HepG2 (cell line): ENCODE measurements around the gene KIRREL2. TPM values are rescaled to one million over a fixed set of nuclear protein-coding genes. Genes with fewer than 3 reads are reported as not detected.

Source experiments
- ATAC-seq: fragments of 200-7000 bp; cut with Tn5 transposase; 3 replicates; pipeline ENCODE4 v1.9.1; 2020; ENCODE audit warnings: mild to moderate bottlenecking, moderate library complexity
- BruUV-seq: library from RNA; stranded (reverse); fragments of 400-500 nt; replicated peaks from 2 replicates; lab custom pipeline; 2021; lab: Mats Ljungman, UMichigan
- CTCF ChIA-PET: fragments of 300-600 bp; formaldehyde crosslinking; extraction: SDS; loops from one replicate; lab custom pipeline; 2021; ENCODE audit warnings: low total read pairs, inconsistent platforms, low intra/inter-chr PET ratio; lab: Yijun Ruan, JAX
- POLR2A ChIA-PET: fragments of 350-600 bp; sonication (Branson Sonifier 250); formaldehyde crosslinking; loops from one replicate; lab custom pipeline; 2020; ENCODE audit warnings: antibody characterized with exemption, inconsistent platforms; lab: Yijun Ruan, JAX
- DNase-seq: peaks from one replicate; pipeline ENCODE4 v3.0.0-alpha.2; 2015; ENCODE audit warnings: low spot score
- FAIRE-seq: peaks from 3 replicates; lab custom pipeline; 2011; peaks lifted over from hg19 to GRCh38; lab: Jason Lieb, UNC
- H2AFZ ChIP-seq: one replicate; pipeline ENCODE4 v1.6.1; 2011; ENCODE audit warnings: low read length, inconsistent platforms
- H3K27ac ChIP-seq: fragments of 300-600 bp; 3 replicates; pipeline ENCODE4 v1.8.0; 2011; ENCODE audit warnings: mixed run types, mild to moderate bottlenecking, mixed read lengths, low read length, inconsistent platforms; ENCODE audit not compliant: insufficient read depth; ENCODE audit errors: extremely low read length
- H3K27me3 ChIP-seq, 2 experiments: fragments of 200-600 bp in 1 of 2; 2 replicates in 1 of 2; 3 replicates in 1 of 2; pipeline versions ENCODE4 v1.6.0 to v1.8.0; 2011; ENCODE audit warnings: low read length in 2 of 2, mild to moderate bottlenecking in 2 of 2, moderate library complexity in 2 of 2, inconsistent platforms in 1 of 2; ENCODE audit not compliant: insufficient read depth in 2 of 2, control insufficient read depth in 1 of 2
- H3K36me3 ChIP-seq, 2 experiments: fragments of 200-600 bp in 1 of 2; replicated peaks in 1 of 2; 2 replicates in 1 of 2; 3 replicates in 1 of 2; pipeline versions ENCODE4 v1.5.1 to v1.8.0; 2011; ENCODE audit warnings: low read length in 2 of 2, inconsistent platforms in 1 of 2; ENCODE audit not compliant: insufficient read depth in 2 of 2, control insufficient read depth in 1 of 2
- H3K4me1 ChIP-seq: 2 replicates; pipeline ENCODE4 v1.5.1; 2012; ENCODE audit warnings: low read length, inconsistent platforms; ENCODE audit not compliant: insufficient read depth
- H3K4me2 ChIP-seq: 2 replicates; pipeline ENCODE4 v1.6.0; 2011; ENCODE audit warnings: low read depth, low read length, inconsistent platforms
- H3K4me3 ChIP-seq, 3 experiments: fragments of 200-600 bp in 1 of 3; sonication (generic), shearing (Covaris generic) in 1 of 3; replicated peaks in 1 of 3; 2 replicates each; pipeline ENCODE4 v1.5.1; 2011 to 2016; ENCODE audit warnings: low read length in 3 of 3, inconsistent platforms in 2 of 3, low read depth in 2 of 3, mild to moderate bottlenecking in 2 of 3, control low read depth in 1 of 3, mixed read lengths in 1 of 3; ENCODE audit not compliant: insufficient read depth in 1 of 3
- H3K79me2 ChIP-seq: one replicate; pipeline ENCODE4 v1.6.1; 2011; ENCODE audit warnings: low read length, inconsistent platforms; ENCODE audit not compliant: insufficient read depth
- H3K9ac ChIP-seq: 2 replicates; pipeline ENCODE4 v1.6.0; 2011; ENCODE audit warnings: mild to moderate bottlenecking, low read depth, low read length, inconsistent platforms; ENCODE audit not compliant: insufficient read depth
- H3K9me3 ChIP-seq: 2 replicates; pipeline ENCODE4 v1.5.1; 2012; ENCODE audit warnings: mild to moderate bottlenecking, low read length
- H4K20me1 ChIP-seq: 2 replicates; pipeline ENCODE4 v1.6.0; 2011; ENCODE audit warnings: inconsistent platforms, mild to moderate bottlenecking, low read length, moderate library complexity; ENCODE audit not compliant: insufficient read depth
- CSRNP2 ChIP-seq: sonication (generic); formaldehyde crosslinking; conservative IDR thresholded peaks from 2 replicates; pipeline ENCODE4 v1.8.0; 2022; ENCODE audit warnings: low read depth, missing genetic modification reagents
- MTA1 ChIP-seq: sonication (generic); formaldehyde crosslinking; IDR thresholded peaks from 2 replicates; pipeline ENCODE4 v1.4.0; 2020; ENCODE audit warnings: missing genetic modification reagents, mild to moderate bottlenecking, borderline replicate concordance
- NFAT5 ChIP-seq: sonication (generic); formaldehyde crosslinking; IDR thresholded peaks from 2 replicates; pipeline ENCODE4 v1.4.0; 2020; ENCODE audit warnings: missing genetic modification reagents
- SOX5 ChIP-seq: IDR thresholded peaks from 2 replicates; pipeline ENCODE4 v1.6.1; 2016; ENCODE audit warnings: borderline replicate concordance
- SPEN ChIP-seq: sonication (generic); formaldehyde crosslinking; IDR thresholded peaks from 2 replicates; pipeline ENCODE4 v1.5.1; 2020; ENCODE audit warnings: low read depth, mild to moderate bottlenecking, missing genetic modification reagents
- TOE1 ChIP-seq: sonication (generic); formaldehyde crosslinking; IDR thresholded peaks from 2 replicates; pipeline ENCODE4 v1.4.0; 2020; ENCODE audit warnings: mild to moderate bottlenecking, missing genetic modification reagents
- TRIM22 ChIP-seq: fragments of 450-650 bp; IDR thresholded peaks from 2 replicates; pipeline ENCODE4 v1.6.1; 2017
- ZNF10 ChIP-seq: sonication (generic); formaldehyde crosslinking; IDR thresholded peaks from 2 replicates; pipeline ENCODE4 v1.4.0; 2020; ENCODE audit warnings: mild to moderate bottlenecking, low read depth, missing genetic modification reagents, borderline replicate concordance
- ZNF101 ChIP-seq: sonication (generic); formaldehyde crosslinking; IDR thresholded peaks from 2 replicates; pipeline ENCODE4 v1.4.0; 2020; ENCODE audit warnings: mild to moderate bottlenecking, low read depth, missing genetic modification reagents, borderline replicate concordance
- ZNF510 ChIP-seq: sonication (generic); formaldehyde crosslinking; IDR thresholded peaks from 2 replicates; pipeline ENCODE4 v1.4.0; 2020; ENCODE audit warnings: low read depth, mild to moderate bottlenecking, missing genetic modification reagents
- ZNF652 ChIP-seq: IDR thresholded peaks from 2 replicates; pipeline ENCODE4 v1.6.1; 2016; ENCODE audit warnings: low read depth, borderline replicate concordance
- ZNF709 ChIP-seq: sonication (generic); formaldehyde crosslinking; IDR thresholded peaks from 2 replicates; pipeline ENCODE4 v1.5.0; 2020; ENCODE audit warnings: mild to moderate bottlenecking, missing genetic modification reagents
- ZSCAN20 ChIP-seq: sonication (generic); formaldehyde crosslinking; IDR thresholded peaks from 2 replicates; pipeline ENCODE4 v1.4.0; 2020; ENCODE audit warnings: missing genetic modification reagents, mild to moderate bottlenecking, borderline replicate concordance
- ZSCAN31 ChIP-seq: sonication (generic); formaldehyde crosslinking; IDR thresholded peaks from 2 replicates; pipeline ENCODE4 v1.5.0; 2020; ENCODE audit warnings: low read depth, mild to moderate bottlenecking, missing genetic modification reagents
- WGBS: methylation state at CpG from one replicate; pipeline ENCODE4 v1.1.6; 2017; ENCODE audit warnings: low lambda C conversion rate; 5-methylcytosine and 5-hydroxymethylcytosine counted together
- in situ Hi-C: cut with HindIII; loops from 2 replicates; pipeline ENCODE4 v1.10.0; 2017; ENCODE audit warnings: low pct_unique_long_range_greater_than_20kb; ENCODE audit not compliant: extremely low pct_ligation_motif_present
- intact Hi-C: fragments of 100-400 bp; cut with micrococcal nuclease; formaldehyde crosslinking; loops from one replicate; pipeline ENCODE4 v1.10.0; 2022; ENCODE audit not compliant: unreplicated experiment
- polyA plus RNA-seq, 8 experiments: library from polyadenylated mRNA; depleted of rRNA in 3 of 8; stranded (reverse) in 7 of 8; unstranded in 1 of 8; fragments of >200 nt; fragmentation: Illumina TruSeq in 4 of 8; extraction: Trizol in 4 of 8; gene quantifications; 2 replicates each; pipeline versions ENCODE4 v1.2.1 to v1.2.3, GENCODE V29; 2011 to 2016; ENCODE audit warnings: low read depth in 4 of 8, missing spikeins in 1 of 8, mixed read lengths in 1 of 8; ENCODE audit not compliant: insufficient read depth in 1 of 8
- total RNA-seq, 5 experiments: library from RNA; depleted of rRNA; stranded (reverse); fragments of >200 nt; fragmentation: Illumina TruSeq; extraction: Trizol; gene quantifications; 2 replicates each; pipeline ENCODE4 v1.2.3, GENCODE V29; 2016; ENCODE audit warnings: low read depth in 1 of 5

Gene KIRREL2
- total and polyA plus RNA-seq, 2 of the 13 experiments (the other 11 are each of a cell fraction or from before 2014, with no cell fraction given) = 0.18 to 2.4 TPM

- in situ Hi-C loops = no loop called here
- no peak overlapping the region for H3K9ac ChIP-seq
- BruUV-seq = no TSS peak
- no peaks in the 10 kb centered on the region for H3K9me3 ChIP-seq
- H4K20me1 ChIP-seq = no peaks in the 10 kb centered on the region
- H3K79me2 ChIP-seq = no peaks in the 10 kb centered on the region
- intact Hi-C loops = no loop called here
- no peak overlapping the region for H3K4me2 ChIP-seq
- no peaks in the 10 kb centered on the region for H3K27me3 ChIP-seq
- WGBS = 3% methylated on average over 3 of the region's 3 CpGs
- no peak overlapping the region for H3K4me3 ChIP-seq
- no peak overlapping the region for H3K27ac ChIP-seq
- no peaks in the 10 kb centered on the region for H3K36me3 ChIP-seq
- H2AFZ ChIP-seq = no peak overlapping the region
- DNase-seq = no peak
- POLR2A ChIA-PET = no interaction called here
- TF ChIP-seq ZNF510 (CRISPR knock-in tag) (no peak), ZNF101 (CRISPR knock-in tag) (no peak), SPEN (CRISPR knock-in tag) (no peak), ZNF652 (CRISPR knock-in tag) (no peak), TRIM22 (no peak), ZNF10 (CRISPR knock-in tag) (no peak), ZSCAN31 (CRISPR knock-in tag) (no peak), MTA1 (CRISPR knock-in tag) (no peak), ZNF709 (no peak), ZSCAN20 (no peak), SOX5 (CRISPR knock-in tag) (no peak), CSRNP2 (no peak), TOE1 (CRISPR knock-in tag) (no peak), NFAT5 (no peak)
- no peak for ATAC-seq
- FAIRE-seq = no peak
- peaks cover 9% of the 10 kb centered on the region for H3K4me1 ChIP-seq
- CTCF ChIA-PET = no interaction called here
These were observed 58.7 kb downstream of the KIRREL2 start for GRCh38 chr19:35915443-35915842.
